SH-SY5Y (cell line): ENCODE measurements around the gene ANKHD1.
A peak's percentile ranks its signal among the peaks of the same experiment; 100 is the strongest.

Experiments used
- GATA2 ChIP-seq: IDR thresholded peaks from 2 replicates; pipeline ENCODE4 v1.6.1; 2011; ENCODE audit warnings: mild to moderate bottlenecking, low read depth, low read length
- GATA3 ChIP-seq: IDR thresholded peaks from 2 replicates; pipeline ENCODE4 v1.6.1; 2011; ENCODE audit warnings: low read depth, mild to moderate bottlenecking, low read length, moderate library complexity

Gene ANKHD1

DNA sequence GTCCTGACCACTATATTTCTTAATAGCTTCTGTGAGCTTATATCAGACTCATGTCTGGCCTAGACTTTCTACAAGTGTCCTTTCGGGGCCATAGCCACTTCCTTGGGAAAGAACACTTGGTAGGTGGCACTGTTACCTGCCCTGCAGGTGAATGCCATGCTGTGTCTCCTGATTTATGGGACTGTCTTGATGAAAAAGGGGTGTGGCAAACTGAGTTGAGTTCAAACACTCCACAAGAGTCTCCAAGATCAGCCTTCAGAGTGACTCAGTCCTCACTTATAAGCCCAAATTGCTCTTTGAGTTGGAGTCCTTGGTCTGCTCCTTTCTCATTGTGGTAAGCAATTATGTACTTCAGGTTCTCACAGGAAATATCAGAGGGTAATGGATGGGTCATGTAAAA, 9.9 kb upstream of the ANKHD1 start:
- TF ChIP-seq GATA2 (no peak), GATA3 (no peak)

DNA sequence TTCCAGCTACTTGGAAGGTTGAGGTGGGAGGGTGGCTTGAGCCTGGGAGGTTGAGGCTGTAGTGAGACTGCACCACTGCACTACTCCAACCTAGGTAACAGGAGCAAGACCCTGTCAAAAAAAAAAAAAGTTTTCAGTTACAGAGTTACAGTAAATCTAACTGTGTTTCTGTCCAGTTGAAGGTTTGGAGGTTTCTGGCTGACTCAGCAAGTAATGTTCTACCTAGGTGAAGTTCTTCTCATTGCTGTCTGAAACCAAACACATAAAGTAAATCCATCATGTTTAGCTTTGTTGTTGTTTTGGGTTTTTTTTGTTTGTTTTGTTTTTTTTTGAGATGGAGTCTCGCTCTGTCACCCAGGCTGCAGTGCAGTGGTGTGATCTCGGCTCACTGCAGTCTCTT, 7.9 kb upstream of the ANKHD1 start:
- no peak for TF ChIP-seq GATA3
- no peak for TF ChIP-seq GATA2

DNA sequence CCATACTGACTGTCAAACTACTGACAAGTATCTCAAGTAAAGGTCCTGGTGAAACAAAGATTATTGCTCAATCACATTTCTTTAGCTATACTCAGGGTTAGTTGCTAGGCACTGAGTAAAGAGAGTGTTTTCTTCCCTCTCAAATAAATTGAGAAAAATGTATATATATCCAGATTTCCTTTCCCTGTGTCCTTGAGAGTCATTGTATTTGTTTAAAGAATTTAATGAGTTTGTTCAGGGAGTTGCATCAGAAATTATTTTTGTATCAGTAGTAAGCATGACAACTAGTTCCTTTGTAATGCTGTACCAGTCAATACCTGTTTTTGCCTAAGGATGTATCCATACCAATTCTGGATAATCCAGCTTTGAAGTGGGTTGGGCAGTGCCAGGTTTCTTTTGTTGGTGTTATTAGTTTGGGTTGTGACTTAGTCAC, 3.2 kb upstream of the ANKHD1 start:
- no peak for TF ChIP-seq GATA2
- no peak for TF ChIP-seq GATA3

DNA sequence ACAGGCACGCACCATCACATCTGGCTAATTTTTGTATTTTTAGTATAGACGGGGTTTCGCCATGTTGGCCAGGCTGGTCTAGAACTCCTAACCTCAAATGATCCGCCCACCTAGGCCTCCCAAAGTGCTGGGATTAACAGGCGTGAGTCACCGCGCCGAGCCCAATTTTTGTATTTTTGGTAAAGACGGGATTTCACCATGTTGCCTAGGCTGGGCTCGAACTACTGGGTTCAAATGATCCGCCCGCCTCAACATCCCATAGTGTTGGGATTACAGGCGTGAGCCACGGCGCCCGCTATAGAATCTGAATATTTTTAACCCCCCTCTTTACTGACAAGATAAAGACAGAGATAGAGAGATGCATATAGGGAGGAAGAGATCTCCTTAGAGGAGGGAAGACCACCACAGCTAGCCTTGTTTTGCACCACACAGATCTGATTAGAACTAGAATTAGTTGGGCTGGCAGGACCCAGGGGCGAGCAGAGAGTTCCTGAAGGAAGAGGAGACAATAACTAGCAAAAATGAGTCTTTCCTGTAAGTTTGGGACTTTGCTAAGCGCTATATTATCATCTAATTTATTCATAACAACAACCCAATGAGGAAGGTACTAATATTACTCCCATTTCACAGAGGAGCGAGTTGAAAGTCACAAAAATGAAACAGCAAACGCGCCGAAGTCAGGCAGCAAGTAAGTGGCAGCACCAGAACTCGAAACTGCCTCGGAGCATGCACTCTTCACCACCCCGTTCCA, 1.5 kb upstream of the ANKHD1 start:
- peak; percentile 21; the same call in 1 of the 2 replicates for TF ChIP-seq GATA2
- TF ChIP-seq GATA3 = no peak

DNA sequence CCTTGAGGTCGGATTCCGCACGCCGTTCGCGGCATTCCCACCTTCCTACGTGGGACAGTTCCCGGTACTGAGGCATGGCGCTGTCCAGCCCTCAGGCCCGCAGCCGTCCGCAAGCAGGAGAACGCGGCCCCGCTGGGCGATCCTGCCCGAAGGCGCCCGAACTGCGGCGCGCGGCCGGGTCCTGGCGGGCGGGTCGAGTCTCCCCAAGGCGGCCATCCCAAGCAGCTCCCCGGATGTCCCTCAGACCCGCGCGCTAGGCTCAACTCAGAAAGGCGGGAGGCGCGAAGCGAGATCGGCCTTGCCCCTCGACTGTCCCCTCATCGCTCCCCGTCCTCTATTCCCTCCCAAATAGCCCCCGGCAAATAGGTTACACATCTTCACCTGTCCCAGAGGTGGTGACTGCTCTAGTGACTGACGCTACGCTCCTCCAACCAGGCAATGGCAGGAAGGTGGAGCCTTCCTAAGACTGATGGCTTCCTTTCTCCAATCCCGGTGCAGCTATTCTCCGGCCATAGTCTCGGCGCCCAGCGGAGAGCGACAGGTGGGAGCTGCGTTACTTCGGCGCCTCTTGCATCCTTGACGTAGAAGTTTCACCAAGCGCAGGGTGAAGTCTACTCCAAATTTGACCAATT, 787 bp upstream of the ANKHD1 start:
- TF ChIP-seq GATA3 = no peak
- no peak for TF ChIP-seq GATA2

DNA sequence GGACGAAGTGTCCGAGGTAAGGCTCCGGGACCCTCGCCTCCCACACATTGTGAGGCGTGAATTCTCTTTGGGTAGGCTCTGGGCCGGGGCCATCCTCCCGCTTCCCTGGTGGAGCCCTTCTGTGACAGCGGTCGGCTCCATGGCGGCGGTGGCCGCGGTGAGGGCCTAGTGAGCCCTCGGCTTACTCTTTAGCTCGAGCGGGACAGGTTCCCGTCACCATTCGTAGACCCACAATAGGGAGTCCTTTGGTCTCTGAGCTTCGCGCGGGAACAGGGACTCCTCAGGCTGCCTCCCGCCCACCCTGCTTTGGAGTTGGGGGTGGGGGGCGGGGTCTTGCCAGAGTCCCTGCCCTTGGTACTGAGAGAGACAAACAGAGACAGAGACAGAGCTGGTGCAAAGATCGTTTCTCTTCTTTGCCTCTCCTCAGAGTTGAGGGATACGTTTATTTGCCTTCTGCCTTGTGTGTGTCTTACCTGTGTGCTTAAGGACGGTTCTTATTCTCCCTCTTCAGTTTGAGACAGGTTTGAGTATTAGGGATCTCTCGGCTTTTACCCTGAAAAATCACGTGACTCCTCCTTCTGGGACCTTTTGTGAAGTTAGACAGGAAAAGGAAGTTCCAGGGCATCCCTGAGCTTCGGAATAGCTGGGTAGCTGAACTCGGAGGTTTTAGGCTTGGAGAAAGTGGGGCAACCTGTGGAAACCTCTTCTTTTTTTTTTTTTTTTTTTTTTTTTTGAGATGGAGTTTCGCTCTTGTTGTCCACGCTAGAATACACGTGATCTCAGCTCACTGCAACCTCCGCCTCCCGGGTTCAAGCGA, 833 bp downstream of the ANKHD1 start:
- TF ChIP-seq GATA3 (no peak), GATA2 (no peak)

DNA sequence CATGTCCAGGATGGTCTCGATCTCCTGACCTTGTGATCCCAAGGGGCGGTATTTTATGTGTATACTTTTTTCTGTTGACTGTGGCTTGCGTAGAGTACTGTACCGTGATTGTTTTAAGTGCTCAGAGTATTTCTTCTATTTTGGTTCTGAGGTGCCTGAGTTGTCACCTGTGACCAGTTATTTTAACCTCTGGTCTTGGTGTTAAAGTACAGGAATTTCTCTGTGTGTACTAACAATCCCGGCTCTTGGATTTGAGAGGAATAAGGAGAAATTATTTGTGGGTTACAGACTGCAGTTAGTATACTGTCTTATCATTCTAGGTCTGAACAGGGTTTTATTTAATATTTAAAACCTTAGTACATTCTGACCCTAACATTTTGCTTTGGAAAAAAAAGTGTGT, 2.0 kb downstream of the ANKHD1 start:
- TF ChIP-seq GATA2 (no peak), GATA3 (no peak)

DNA sequence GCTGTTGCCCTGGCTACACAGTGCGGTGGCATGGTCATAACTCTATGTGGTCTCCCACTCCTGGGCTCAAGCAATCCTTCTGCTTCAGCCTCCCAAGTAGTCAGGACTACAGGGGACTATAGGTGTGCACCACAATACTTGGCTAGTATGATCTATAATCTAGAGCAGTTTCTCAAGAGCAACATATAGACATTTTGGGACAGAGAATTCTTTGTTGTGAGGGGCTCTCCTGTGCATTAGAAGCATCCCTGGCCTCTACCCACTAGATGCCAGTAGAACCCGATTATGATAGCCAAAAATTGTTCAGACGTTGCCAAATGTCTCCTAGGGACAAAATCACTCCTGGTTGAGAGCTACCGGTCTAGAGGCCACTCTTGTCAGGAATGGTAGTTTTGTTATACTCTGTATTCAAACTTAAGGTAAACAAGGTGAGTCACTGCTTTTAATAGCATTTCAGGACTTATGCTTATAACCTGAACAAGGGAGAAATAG, 7.2 kb downstream of the ANKHD1 start:
- TF ChIP-seq GATA2 = no peak
- no peak for TF ChIP-seq GATA3

DNA sequence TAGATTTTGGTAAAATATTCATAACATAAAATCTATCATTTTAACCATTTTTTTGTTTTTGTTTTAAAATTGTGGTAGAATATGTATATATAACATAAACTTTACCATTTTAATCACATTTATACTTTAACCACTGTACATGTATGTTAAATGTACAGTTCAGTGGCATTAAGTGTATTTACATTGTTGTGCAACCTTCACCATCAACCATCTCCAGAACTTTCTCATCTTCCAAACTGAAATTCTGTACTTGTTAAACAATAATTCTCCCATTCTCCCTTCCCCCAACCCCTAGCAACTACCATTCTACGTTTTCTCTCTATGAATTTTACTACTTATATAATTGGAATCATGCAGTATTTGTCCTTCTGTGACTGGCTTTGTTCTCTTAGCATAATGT, 11.6 kb downstream of the ANKHD1 start:
- TF ChIP-seq GATA2 (no peak), GATA3 (no peak)

DNA sequence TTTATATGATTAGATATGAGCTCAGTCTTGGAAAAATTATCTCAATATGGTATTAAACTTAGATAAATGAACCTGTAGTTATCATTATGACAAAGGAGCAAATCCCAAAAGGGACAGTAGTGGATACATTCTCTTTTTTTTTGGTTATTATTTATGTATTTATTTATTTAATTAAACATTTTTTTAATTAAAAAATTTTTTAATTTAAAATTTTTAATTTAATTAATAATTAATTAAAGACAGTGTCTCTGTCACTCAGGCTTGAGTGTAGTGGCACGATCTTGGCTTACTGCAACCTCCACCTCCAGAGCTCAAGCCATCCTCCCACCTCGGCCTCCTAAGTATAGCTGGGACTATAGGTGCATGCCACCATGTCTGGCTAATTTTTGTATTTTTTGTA, 15.6 kb downstream of the ANKHD1 start:
- TF ChIP-seq GATA3 (no peak), GATA2 (no peak)

DNA sequence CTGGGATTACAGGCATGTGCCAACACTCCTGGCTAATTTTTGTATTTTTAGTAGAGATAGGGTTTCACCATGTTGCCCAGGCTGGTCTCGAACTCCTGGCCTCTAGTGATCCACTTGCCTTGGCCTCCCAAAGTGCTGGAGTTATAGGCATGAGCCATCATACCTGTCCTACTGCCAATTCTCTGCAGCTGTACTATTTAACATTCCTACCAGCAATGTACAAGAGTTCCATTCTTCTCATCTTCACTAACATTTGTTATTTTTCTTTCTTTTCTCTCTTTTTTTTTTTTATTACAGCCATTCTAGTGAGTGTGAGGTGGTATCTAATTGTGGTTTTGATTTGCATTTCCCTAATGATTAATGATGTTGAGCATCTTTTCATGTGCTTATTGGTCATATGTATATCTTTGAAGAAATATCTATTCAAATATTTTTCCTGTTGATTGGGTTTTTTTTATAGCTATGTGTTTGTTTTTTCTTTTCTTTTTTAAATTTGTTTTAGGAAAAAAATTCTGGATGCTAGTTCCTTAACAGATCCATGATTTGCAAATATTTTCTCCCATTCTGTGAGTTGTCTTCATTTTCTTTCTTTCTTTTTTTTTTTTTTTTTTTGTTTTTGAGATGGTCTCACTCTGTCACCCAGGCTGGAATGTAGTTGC, 17.4 kb downstream of the ANKHD1 start:
- TF ChIP-seq GATA2 = no peak
- no peak for TF ChIP-seq GATA3

DNA sequence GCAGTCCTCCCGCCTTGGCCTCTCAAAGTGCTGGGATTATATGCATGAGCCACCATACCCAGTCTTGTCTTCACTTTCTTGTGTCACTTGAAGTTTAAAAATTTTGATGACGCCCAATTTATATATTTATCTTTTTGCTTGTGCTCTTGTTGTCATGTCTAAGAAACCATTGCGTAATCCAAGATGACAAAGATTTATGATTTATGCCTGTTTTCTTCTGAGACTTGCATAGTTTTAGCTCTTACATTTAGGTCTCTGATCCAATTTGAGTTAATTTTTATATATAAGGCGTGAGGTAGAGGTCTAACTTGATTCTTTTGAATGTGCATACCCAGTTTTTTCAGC, 18.6 kb downstream of the ANKHD1 start:
- TF ChIP-seq GATA3 = no peak
- no peak for TF ChIP-seq GATA2

DNA sequence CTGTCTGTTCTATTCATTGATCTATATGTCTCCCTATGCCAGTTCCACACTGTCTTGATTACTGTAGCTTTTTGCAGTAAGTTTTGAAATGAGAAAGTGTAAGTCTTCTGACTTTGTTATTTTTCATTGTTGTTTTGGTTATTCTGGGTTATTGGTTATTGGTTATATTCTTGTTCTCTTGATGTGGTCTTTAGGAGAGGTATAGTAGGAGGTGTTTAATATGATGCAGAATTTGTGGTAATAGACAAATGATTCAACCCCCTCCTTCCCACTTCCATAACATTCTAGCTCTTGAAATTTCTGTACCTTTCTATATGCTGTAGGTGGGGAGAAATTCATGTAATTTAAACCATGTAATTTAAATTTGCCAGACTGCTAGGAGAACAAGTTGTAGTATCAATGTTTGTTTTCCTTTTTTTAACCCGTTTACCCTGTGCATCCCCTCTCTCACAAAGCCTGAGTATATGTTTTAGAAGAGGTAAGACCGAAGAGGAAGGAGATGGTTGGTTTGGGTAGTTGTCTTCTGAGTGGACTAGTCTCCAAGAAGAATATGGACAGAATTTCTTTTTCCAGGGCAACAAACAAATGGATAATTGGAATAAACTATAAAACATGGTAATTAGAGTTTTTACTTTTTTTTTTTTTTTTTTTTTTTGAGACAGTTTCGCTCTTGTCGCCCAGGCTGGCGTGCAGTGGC, 19.2 kb downstream of the ANKHD1 start:
- TF ChIP-seq GATA2 (no peak), GATA3 (no peak)
